Chondrocyte (in vitro differentiated cells): ENCODE measurements around the gene PIK3AP1. TPM values are rescaled to one million over a fixed set of nuclear protein-coding genes. Genes with fewer than 3 reads are reported as not detected.

Source experiments
- DNase-seq: peaks from one replicate; pipeline ENCODE4 v3.0.0; 2021; ENCODE audit warnings: mixed read lengths, low spot score
- H3K27ac Mint-ChIP-seq: one replicate; pipeline ENCODE4 v1.8.0; 2021; ENCODE audit warnings: mild to moderate bottlenecking, moderate library complexity, mixed read lengths; ENCODE audit not compliant: unreplicated experiment
- H3K27me3 Mint-ChIP-seq: 2 replicates; pipeline ENCODE4 v1.8.0; 2021; ENCODE audit warnings: low read depth, mixed read lengths
- H3K36me3 Mint-ChIP-seq: 2 replicates; pipeline ENCODE4 v1.8.0; 2021; ENCODE audit warnings: low read depth, mixed read lengths
- H3K4me1 Mint-ChIP-seq: 2 replicates; pipeline ENCODE4 v1.8.0; 2021; ENCODE audit warnings: low read depth, mild to moderate bottlenecking, mixed read lengths
- H3K4me3 Mint-ChIP-seq: one replicate; pipeline ENCODE4 v1.8.0; 2021; ENCODE audit warnings: mild to moderate bottlenecking, moderate library complexity, mixed read lengths; ENCODE audit not compliant: unreplicated experiment
- H3K9me3 Mint-ChIP-seq: 2 replicates; pipeline ENCODE4 v1.8.0; 2021; ENCODE audit warnings: low read depth, mixed read lengths
- CTCF ChIP-seq: fragments of 200-600 bp; sonication (generic); IDR thresholded peaks from 2 replicates; pipeline ENCODE4 v1.5.0; 2021; ENCODE audit warnings: antibody characterized with exemption, mild to moderate bottlenecking, moderate library complexity
- total RNA-seq: library from RNA; stranded (reverse); gene quantifications from 3 replicates; pipeline ENCODE4 v1.2.1, GENCODE V29; 2021

Gene PIK3AP1
- total RNA-seq, 1 donor from 2014 or later, result 9.9 TPM

GRCh38 chr10:96708456-96708855, 11.9 kb downstream of the PIK3AP1 start:
- Mint-ChIP-seq H3K27me3 (no peaks in the 10 kb centered on the region), H3K36me3 (no peaks in the 10 kb centered on the region), H3K27ac (no peak overlapping the region), H3K4me3 (no peak overlapping the region), H3K9me3 (no peaks in the 10 kb centered on the region), H3K4me1 (no peaks in the 10 kb centered on the region)
- no peak for DNase-seq
- no peak for TF ChIP-seq CTCF

GRCh38 chr10:96706331-96706853, 13.9 kb downstream of the PIK3AP1 start:
- no peaks in the 10 kb centered on the region for H3K9me3 Mint-ChIP-seq
- no peaks in the 10 kb centered on the region for H3K4me1 Mint-ChIP-seq
- no peak overlapping the region for H3K27ac Mint-ChIP-seq
- H3K27me3 Mint-ChIP-seq, result no peaks in the 10 kb centered on the region
- DNase-seq, result no peak
- no peaks in the 10 kb centered on the region for H3K36me3 Mint-ChIP-seq
- TF ChIP-seq CTCF, result no peak
- no peak overlapping the region for H3K4me3 Mint-ChIP-seq

GRCh38 chr10:96705134-96705533, 15.2 kb downstream of the PIK3AP1 start:
- Mint-ChIP-seq H3K27ac (no peak overlapping the region), H3K4me1 (no peaks in the 10 kb centered on the region), H3K4me3 (no peak overlapping the region), H3K9me3 (no peaks in the 10 kb centered on the region), H3K36me3 (no peaks in the 10 kb centered on the region), H3K27me3 (no peaks in the 10 kb centered on the region)
- no peak for TF ChIP-seq CTCF
- no peak for DNase-seq

- no peaks in the 10 kb centered on the region for H3K27me3 Mint-ChIP-seq
- TF ChIP-seq CTCF, result no peak
Observed at GRCh38 chr10:96704563-96704962, 15.8 kb downstream of the PIK3AP1 start.

GRCh38 chr10:96703358-96703757, 17.0 kb downstream of the PIK3AP1 start:
- peaks cover 1% of the 10 kb centered on the region for H3K36me3 Mint-ChIP-seq
- DNase-seq, result no peak
- no peaks in the 10 kb centered on the region for H3K9me3 Mint-ChIP-seq

More at GRCh38 chr10:96704563-96704962, 15.8 kb downstream of the PIK3AP1 start:
- Mint-ChIP-seq H3K4me1 (no peaks in the 10 kb centered on the region), H3K4me3 (no peak overlapping the region), H3K27ac (no peak overlapping the region), H3K9me3 (no peaks in the 10 kb centered on the region), H3K36me3 (peaks cover 1% of the 10 kb centered on the region)
- no peak for DNase-seq

More at GRCh38 chr10:96703358-96703757, 17.0 kb downstream of the PIK3AP1 start:
- no peaks in the 10 kb centered on the region for H3K27me3 Mint-ChIP-seq
- no peak overlapping the region for H3K4me3 Mint-ChIP-seq
- peaks cover 1% of the 10 kb centered on the region for H3K4me1 Mint-ChIP-seq
- no peak for TF ChIP-seq CTCF
- no peak overlapping the region for H3K27ac Mint-ChIP-seq
